Activated CD8-positive, alpha-beta memory T cell treated with anti-CD3 and anti-CD28 coated beads, Interleukin-2, amount 50 U/mL, for 4 hours (primary cell): ENCODE data around the gene ERCC6L2.

Experiments
- DNase-seq: peaks from one replicate; pipeline ENCODE4 v3.0.0-alpha.2; 2020

ERCC6L2 gene

DNA sequence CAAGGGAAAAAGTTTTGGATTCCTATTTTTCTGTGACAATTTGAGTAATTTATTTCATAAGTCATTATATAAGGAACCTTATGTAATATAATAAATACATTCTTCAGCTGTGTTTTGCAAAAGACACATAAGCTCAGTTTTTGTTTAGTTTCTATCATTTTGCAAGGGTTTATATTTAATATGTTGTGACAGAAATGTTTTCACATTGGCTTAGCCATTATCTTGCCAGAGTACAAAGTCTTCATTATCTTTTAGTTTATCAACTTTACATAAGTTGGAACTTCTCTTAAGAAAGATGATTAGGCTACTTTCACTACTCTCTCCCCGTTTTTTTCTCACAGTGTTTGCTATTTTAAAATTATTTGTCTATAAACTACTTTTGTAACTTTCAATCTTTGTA is 54.8 kb downstream of the ERCC6L2 start:
- DNase-seq = no peak

DNA sequence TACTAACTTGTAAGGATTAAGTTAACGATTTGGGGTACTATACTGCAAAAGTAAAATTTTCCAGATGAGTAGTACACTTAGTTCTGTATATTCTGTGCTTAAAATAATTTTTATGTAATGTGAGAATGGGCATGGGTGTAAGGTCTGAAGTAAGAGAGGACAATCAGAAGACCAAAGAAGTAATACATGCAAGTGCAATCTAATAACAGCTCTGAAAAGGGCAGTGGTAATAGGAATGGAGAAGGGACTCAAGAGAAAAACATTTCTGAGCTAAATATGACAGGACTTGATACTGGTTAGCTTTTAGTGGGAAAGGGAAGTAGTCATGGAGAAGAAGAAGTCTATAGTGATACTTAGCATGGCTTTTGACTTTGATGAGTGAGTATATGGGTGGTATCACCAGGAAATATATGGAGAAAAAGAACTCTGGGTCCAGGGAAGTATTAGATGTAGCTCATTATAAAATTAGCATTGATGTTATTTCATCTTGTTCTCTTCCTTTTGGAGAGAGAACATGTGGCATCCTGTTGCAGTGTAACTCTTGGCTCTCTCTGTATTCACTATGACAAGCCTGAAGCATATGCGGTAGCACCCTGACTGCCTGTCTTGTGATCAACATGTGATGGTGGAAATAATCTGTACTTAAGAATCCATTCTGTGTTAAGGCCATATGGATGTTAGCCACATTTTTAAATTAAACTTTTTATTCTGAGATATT is 60.5 kb downstream of the ERCC6L2 start:
- DNase-seq = no peak

DNA sequence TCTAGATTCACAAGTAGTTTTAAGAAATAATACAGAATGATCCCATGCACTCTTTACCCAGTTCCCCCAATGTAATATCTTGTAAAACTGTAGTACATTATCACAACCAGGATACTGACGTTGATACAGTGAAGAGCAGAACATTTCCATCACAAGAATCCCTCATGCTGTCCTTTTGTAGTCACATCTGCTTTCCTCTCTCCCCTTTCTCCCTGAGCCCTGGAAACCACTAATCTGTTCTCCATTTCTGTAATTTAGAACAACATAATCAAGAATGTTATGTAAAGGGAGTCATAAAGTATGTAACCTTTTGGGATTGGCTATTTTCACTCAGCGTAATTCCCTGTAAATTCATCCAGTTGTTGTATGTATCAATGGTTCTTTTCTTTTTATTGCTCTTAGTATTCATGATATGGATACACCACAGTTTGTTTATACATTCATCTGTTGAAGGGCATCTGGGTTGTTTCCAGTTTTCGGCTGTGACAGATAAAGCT is 61.1 kb downstream of the ERCC6L2 start:
- DNase-seq = no peak

DNA sequence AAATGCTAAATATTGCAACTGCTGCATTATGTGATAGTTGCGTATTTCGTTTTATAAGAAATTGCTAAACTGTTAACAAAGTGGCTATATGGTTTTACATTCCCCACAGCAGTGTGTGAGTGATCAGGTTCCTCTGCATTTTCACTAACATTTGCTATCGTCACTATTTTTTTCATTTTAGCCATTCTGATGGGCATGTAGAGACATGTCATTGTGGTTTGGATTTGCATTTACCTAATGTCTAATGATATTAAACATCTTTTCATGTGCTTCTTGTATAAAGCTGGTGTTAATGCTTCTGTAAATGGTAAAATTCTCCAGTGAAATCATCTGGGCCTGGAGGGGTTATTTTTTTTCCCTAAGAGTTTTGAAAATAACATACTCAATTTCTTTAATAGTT is 61.6 kb downstream of the ERCC6L2 start:
- DNase-seq = no peak

DNA sequence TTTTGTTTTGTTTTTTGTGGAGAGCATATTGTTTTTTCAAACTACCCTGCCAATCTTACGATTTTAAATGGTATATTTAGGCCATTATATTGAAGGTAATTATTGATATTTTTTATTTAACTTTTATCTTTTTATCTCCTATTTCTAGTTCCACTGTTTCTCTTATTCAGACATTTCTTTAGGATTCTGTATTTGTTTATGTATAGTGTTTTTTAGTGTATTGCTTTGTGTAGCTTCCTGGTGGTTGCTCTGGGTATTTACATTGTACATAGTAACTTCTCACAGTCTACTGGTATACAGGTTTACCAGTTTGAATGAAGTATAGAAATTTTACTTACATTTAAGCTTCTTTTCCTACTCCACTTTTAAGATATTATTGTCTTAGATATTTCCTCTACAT is 63.2 kb downstream of the ERCC6L2 start:
- no peak for DNase-seq

GRCh38 chr9:95939472-95939871 is 64.0 kb downstream of the ERCC6L2 start:
- DNase-seq = no peak

DNA sequence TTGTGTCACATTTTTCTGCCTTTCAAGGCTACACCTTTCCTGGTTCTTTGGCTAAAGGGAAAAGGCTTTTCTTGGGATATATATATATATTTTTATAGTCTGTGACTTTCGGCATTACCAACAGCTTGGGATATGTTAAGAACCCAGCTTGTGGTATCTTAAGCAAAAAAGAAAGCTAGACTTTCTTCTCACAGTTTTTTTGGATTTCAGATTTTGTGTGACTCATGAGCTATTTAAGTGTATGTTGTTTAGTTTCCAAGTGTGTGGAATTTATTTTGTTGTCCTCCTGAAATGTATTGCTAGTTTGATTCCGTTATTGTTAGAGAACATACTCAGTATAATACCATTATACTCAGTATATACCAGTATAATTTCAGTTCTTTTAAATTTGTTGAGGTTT is 64.8 kb downstream of the ERCC6L2 start:
- no peak for DNase-seq

GRCh38 chr9:95942016-95942415 is 66.5 kb downstream of the ERCC6L2 start:
- DNase-seq = no peak

DNA sequence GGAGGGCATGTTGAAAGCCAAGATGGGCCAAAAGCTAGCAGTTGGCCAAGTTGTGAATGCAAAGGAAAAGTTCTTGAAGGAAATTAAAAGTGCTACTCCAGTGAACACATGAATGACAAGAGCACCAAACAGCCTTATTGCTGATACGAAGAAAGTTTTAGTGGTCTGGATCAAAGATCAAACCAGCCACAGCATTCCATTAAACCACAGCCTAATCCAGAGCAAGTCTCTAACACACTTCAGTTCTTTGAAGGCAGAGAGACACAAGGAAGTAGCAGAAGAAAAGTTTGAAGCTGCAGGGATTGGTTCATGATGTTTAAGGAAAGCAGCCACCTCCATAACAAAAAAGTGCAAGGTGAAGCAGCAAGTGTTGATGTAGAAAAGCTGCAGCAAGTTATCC is 71.6 kb downstream of the ERCC6L2 start:
- DNase-seq = no peak

DNA sequence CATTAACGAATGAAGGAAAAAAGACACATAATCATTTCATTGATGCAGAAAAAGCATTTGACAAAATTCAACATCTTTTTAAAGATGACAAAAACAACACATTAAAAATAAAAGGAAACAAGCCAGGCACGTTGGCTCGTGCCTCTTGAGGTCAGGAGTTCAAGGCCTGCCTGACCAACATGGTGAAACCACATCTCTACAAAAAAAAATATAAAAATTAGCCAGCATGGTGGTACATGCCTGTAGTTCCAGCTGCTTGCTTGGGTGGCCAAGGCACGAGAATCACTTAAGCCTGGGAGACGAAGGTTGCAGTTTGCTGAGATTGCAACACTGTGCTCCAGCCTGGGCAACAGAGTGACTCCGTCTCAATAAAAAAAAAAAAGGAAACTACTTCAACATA is 77.0 kb downstream of the ERCC6L2 start:
- DNase-seq = no peak

DNA sequence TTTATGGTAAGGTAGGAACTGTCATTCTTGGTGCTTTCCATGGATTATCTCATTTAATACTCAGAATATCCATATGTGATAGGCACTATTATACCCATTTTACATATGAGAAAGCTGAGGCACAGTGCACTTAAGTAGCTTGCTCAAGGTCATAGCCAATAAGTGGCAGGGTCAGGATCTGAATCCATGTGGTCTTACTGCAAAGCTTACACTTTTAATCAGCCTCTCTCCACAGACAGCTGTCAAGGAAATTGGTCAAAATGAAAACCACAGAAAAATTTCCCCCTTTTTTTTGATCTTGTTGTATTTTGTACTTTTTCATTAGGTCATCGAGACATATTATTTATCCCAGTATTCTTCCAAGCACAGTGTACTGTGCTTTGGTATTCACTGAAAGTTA is 78.5 kb downstream of the ERCC6L2 start:
- no peak for DNase-seq

GRCh38 chr9:95954940-95955339 is 79.4 kb downstream of the ERCC6L2 start:
- no peak for DNase-seq

GRCh38 chr9:95962936-95963335 is 87.4 kb downstream of the ERCC6L2 start:
- DNase-seq = no peak

DNA sequence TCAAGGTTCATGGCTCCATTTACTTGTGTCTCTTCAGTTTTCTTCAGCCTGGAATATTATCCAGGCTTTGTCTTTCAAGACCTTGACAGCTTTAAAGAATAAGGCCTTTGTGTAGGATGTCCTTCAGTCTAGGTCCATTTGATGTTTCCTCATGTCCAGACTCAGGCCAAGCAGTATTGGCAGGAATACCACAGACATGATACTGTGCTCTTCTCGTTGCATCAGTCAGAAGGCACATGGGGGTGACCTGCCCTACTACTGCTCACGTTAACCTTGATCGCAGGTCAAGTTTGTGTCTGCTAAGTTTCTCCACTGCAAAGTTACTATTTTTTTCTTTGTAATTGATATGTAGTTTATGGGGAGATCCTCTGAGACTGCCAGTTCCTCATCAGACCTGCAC is 88.2 kb downstream of the ERCC6L2 start:
- no peak for DNase-seq

DNA sequence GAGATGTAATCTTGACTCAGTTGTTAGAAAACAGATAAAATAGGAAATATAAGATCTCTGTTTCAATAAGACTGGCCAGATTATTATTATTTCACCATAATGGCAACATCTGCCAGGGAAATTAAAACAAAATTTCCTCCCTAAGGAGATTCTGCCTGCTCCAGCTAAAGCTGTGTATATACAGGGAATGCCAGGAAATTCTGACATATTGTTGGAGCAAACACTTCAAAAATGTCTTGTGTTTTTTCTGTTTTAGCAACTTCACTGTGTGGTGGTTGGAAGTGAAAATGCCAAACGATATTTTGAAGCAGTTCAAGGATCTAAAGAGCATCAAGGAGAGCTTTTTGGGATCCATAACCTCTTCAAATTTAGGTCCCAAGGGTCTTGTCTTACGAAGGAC is 90.8 kb downstream of the ERCC6L2 start:
- DNase-seq = no peak

- DNase-seq = no peak
Measured at GRCh38 chr9:95970317-95970716, 94.8 kb downstream of the ERCC6L2 start.

GRCh38 chr9:95971815-95972214 is 96.3 kb downstream of the ERCC6L2 start:
- DNase-seq = no peak

DNA sequence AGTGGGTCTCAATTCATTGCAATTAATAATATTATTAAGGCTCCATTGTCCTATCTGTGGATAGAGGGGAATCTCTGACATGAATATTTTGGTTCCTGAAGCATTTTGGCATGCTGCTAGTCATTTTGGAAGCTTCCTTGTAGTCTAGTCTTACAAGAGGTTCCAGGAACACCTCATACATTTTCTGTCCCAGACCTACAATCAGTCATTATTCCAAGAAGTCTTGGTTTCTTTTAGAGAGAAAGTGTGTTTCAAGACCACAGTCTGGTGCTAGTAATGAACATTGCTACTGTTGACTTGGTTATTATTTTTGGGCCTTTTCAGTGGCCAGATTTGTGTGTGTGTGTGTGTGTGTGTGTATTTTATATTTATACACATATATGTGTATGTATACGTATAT is 98.9 kb downstream of the ERCC6L2 start:
- DNase-seq = no peak

GRCh38 chr9:95977371-95977770 is 101.9 kb downstream of the ERCC6L2 start:
- DNase-seq = no peak

GRCh38 chr9:95978106-95978505 is 102.6 kb downstream of the ERCC6L2 start:
- DNase-seq = no peak

- no peak for DNase-seq
Measured at GRCh38 chr9:95979446-95979845, 104.0 kb downstream of the ERCC6L2 start.

- DNase-seq = no peak
Measured at GRCh38 chr9:95980262-95981125, 105.0 kb downstream of the ERCC6L2 start.

GRCh38 chr9:95981761-95982390 is 106.4 kb downstream of the ERCC6L2 start:
- DNase-seq = no peak
